GM04504 (cell line): ENCODE measurements around the gene MYOF.

Experiments used
- DNase-seq: peaks from one replicate; pipeline ENCODE4 v3.0.0-alpha.2; 2012; ENCODE audit warnings: low read depth

The MYOF gene

GRCh38 chr10:93482145-93482834 lies at the start of gene MYOF:
Gene MYOF, minus strand, starts transcription at chr10:93482334. Its CDS starts 140 bp downstream, at chr10:93482194.
- peak; percentile 80 for DNase-seq

GRCh38 chr10:93518531-93518930 lies 36.4 kb upstream of the MYOF start:
- DNase-seq = no peak

DNA sequence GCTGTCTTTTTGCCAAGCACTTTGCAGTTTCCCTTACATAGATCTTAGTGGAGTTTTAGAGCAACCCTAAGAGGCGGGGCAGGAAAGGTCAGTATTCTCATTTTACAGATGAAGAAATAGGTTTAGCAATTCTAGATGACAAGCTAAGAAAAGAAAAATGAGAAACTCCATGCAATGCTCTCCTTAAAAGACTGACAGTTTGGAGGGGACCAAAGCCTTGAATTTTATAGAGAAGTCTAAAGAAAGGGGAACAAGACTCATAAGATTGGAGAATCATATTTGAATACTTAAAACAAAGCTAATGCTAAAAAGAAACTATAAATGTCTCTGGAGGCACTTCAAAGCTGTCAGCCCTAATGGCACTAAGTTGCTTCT lies 33.9 kb upstream of the MYOF start:
- DNase-seq = no peak

DNA sequence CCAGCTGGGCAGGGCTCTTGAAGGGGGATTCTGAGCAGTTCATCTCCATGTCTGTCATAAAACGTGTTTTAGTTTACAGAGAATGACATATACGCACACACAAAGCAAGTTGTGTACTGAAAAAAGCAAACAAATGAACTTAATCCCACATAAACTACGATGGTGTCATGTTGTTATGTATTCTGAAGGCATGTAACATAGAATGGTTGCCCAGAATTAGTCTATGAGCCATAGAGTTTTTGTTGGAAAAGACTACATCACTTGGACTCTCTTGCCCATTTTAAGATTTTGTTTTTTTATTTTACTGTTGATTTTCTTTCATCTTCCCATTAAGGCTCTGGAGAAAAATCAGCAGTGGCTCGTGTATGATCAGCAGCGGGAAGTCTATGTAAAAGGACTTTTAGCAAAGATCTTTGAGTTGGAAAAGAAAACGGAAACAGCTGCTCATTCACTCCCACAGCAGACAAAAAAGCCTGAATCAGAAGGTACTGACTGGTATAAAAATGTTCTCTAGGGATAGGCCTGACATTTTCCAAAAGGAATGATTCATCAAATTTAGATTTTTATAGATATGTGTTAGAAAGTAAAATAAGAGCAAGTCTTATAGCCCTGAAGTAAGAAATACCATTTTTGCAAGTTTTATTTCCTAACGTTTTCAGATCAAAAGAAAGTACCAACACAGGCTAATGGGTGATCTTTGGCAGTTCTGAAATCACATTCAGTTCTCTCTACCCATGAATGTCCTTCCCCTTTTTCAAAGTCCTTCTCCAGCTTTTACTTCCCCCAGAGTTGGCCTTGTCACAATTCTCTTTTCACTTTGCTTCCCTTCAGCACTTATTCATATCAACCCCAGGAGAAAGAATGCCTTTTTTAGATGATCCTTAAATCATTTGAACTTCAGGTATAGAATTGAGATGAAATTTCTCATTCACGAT lies 33.2 kb upstream of the MYOF start:
- DNase-seq = no peak

DNA sequence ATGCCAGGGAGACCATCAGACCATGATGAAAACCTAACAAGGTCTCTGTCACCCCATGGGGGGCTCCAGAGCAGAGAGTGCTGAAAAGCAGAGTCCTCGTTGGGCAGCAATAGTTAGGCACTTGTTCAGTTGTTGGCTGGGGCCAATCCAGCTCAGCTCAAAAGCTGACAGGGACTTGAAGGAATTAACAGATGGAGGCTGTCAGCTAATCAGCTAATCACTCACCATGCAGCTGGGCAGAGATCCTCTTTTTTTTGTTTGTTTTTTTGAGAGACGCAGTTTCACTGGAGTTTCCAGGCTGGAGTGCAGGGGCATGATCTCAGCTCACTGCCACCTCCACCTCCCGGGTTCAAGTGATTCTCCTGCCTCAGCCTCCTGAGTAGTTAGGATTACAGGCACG lies 32.4 kb upstream of the MYOF start:
- DNase-seq = no peak

DNA sequence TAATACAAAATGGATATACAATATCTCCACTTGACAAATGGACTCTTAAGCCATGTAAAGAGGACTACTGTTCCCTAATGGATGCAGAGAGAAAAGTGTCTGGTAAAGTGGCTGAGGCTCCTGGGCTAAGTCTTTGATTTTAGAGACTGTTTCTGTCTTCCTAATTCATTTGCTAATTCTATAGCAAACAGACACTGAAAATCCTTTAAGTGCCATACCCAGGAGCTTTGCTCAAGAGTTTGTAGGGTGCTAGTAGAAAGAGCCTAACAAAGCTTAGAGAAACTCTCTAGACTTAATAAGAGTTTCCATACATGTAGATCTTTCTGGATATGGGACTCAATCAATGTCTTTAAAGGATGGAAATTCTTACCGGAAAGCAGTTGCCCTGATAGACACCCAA lies 31.0 kb upstream of the MYOF start:
- no peak for DNase-seq

DNA sequence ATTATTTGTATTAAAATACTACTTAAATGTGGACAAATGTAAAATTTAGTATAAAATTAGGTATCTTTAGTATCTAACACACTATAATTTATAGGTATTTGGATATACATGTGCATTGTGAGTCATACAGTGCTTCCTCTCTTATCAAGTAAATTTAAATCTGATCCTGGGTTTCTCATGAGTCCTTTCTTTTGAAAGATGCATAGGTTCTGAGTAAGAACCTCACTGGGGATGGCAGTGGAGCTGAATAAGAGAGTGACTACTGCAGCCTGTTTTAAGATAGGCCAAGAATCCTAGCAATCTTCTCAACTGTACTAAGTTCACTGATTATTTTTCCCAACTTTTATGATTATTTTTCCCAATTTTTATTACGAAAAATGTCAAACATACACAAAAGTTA lies 30.4 kb upstream of the MYOF start:
- DNase-seq = no peak

DNA sequence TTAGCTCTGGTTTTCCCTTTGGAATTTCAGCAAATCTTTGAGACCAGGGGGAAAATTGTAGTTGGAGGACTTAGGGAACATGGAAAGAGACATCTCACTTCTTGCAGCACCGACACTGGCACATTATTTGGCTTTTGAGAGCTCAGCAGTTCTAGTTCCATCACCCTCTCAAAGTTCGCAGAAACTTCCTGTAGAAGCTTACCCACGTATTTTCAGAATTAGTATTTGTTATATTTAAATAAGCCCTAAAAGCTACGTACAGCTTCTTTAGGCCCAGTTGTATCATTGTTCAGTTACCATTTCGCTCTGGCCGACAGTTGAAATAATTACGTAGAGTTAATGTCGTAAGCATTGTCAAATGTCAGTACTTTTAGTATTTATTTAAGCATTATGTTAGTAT lies 27.7 kb upstream of the MYOF start:
- DNase-seq = no peak

DNA sequence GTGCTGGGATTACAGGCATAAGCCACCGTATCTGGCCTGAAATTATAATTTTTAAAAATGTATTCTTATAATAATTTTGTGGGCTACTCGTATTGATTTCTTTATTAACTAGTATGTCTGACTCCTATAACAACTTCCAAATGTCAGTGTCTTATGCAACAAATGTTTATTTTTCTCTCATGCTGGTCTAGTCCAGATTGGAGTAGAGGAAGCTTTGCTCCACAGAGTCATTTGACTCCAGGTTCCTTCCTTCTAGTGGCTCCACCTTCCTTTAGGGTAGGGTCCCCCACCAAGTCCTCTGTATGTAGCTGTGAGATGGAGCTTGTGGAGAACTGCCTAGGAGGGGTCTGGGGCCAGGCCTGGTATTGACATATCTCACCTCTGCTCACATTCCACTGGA lies 22.9 kb upstream of the MYOF start:
- no peak for DNase-seq

- no peak for DNase-seq
Observed at GRCh38 chr10:93503075-93503474, 20.9 kb upstream of the MYOF start.

GRCh38 chr10:93501650-93502049 lies 19.5 kb upstream of the MYOF start:
- no peak for DNase-seq

DNA sequence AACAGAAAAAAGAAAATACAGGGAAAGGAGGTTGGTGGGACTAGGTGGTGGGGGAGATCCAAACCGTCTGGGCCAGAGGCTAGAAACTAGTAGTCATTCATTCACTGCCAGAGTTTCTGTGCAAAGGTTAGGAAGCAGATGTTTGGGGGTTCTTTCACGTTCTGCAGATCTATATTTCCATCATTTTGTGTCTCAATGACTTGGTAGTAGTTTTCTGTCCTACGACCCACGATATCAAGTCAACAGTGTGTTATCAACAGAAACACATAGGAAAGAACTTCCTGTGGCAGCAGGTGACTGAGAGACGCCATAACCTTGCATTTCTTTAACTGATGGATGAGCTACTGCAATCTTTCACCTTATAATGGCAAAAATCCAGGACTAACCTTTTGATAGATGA lies 16.0 kb upstream of the MYOF start:
- DNase-seq = no peak

GRCh38 chr10:93496322-93497041 lies 14.3 kb upstream of the MYOF start, which contains the start of gene CEP55:
Gene CEP55, plus strand, starts transcription at chr10:93496612. Its CDS starts 3,440 bp downstream, at chr10:93500052.
- peak; percentile 81 for DNase-seq

- DNase-seq = no peak
Observed at GRCh38 chr10:93495654-93496321, 13.7 kb upstream of the MYOF start.

- DNase-seq = no peak
Observed at GRCh38 chr10:93494494-93494893, 12.4 kb upstream of the MYOF start.

- no peak for DNase-seq
Observed at GRCh38 chr10:93493162-93493561, 11.0 kb upstream of the MYOF start.

GRCh38 chr10:93491602-93492121 lies 9.5 kb upstream of the MYOF start:
- DNase-seq = no peak

GRCh38 chr10:93488956-93489528 lies 6.9 kb upstream of the MYOF start:
- no peak for DNase-seq

DNA sequence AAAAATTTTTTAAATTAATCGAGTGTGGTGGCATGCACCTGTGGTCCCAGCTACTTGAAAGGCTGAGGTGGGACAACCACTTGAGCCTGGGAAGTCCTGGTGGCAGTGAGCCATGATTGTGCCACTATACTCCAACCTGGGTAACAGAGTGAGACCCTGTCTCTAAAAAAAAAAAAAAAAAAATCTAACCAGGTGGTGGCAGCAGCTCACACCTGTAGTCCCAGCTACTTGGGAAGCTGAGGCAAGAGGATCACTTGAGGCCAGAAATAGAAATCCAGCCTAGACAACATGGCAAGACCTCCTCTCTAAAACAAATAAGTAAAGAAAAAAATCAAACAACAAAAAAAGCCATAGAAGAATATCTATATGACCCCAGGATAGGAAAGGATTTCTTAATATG lies 3.6 kb upstream of the MYOF start:
- DNase-seq = no peak

GRCh38 chr10:93481637-93482144 lies 443 bp downstream of the MYOF start:
- no peak for DNase-seq

DNA sequence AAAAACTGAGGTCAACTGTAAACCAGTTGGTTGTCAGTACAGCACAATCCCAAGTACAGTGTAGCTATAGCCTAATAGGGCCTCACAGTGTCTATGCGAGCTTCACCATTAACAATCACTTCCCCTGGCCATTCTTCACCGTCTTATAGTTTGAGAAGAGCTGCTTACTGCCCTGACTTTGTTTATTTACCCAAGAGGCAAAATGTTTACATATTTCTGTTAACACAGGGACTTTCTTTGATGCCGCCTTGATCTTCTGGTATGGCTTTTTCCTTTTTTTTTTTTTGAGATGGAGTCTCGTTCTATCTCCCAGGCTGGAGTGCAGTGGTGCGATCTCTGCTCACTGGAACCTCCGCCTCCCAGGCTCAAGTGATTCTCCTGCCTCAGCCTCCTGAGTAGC lies 3.3 kb downstream of the MYOF start:
- no peak for DNase-seq
